Measurements from ENCODE around the gene PLEKHH3.

DNA sequence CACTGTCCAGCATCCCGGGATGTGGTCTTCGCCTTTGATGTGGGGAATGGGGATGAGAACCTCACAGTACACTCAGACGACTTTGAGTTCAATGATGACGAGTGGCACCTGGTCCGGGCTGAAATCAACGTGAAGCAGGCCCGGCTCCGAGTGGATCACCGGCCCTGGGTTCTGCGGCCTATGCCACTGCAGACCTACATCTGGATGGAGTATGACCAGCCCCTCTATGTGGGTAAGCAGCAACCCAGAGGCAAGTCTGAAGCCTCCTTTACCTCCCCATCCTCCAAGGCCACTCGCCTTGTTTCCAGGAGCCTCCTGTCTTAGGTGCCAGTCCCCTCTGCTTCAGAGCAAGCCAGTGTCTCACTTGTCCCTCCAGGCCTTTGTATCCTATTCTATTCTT lies 15.7 kb upstream of the PLEKHH3 start:
- TF ChIP-seq CTCF (IDR thresholded peaks at IDR 0.05) = no peak
- TF ChIP-seq POLR2A (IDR thresholded peaks at IDR 0.05) = no peak
